B cell (primary cell): ENCODE data around the gene PTPRF. TPM values are rescaled to one million over a fixed set of nuclear protein-coding genes. Genes with fewer than 3 reads are reported as not detected.

ENCODE experiments used
- ATAC-seq: fragments of 200-7000 bp; cut with Tn5 transposase; one replicate; pipeline ENCODE4 v1.10.0; 2021; ENCODE audit warnings: low read depth, mild to moderate bottlenecking, moderate number of reproducible peaks, moderate library complexity
- CTCF ChIA-PET: fragments of 350-600 bp; sonication (Branson Sonifier 250); formaldehyde crosslinking; loops from one replicate; lab custom pipeline; 2021; ENCODE audit warnings: antibody characterized with exemption, inconsistent platforms; lab: Charles Lee
- POLR2A ChIA-PET: fragments of 350-600 bp; sonication (Branson Sonifier 250); formaldehyde crosslinking; loops from one replicate; lab custom pipeline; 2021; ENCODE audit warnings: antibody characterized with exemption; lab: Charles Lee
- DNase-seq: peaks from one replicate; pipeline ENCODE4 v3.0.0; 2013
- H2AFZ ChIP-seq: 2 replicates; pipeline ENCODE4 v1.6.1; 2012; ENCODE audit warnings: mild to moderate bottlenecking, low read depth, low read length; ENCODE audit not compliant: insufficient read depth, poor library complexity, severe bottlenecking
- H3K27ac ChIP-seq, 2 donors: 1 replicate in 1 of 2; 2 replicates in 1 of 2; pipeline ENCODE4 v1.5.1; 2012 to 2013; ENCODE audit warnings: low read length in 2 of 2, mild to moderate bottlenecking in 2 of 2, moderate library complexity in 1 of 2
- H3K27me3 ChIP-seq, 4 experiments: fragments of 200-600 bp in 1 of 4; sonication (generic) in 1 of 4; replicated peaks in 1 of 4; 1 replicate in 2 of 4; 2 replicates in 2 of 4; pipeline versions ENCODE4 v1.6.1 to v1.7.0; 2013 to 2016; ENCODE audit warnings: low read length in 3 of 4, mild to moderate bottlenecking in 2 of 4, mixed read lengths in 1 of 4, moderate library complexity in 1 of 4; ENCODE audit not compliant: insufficient read depth in 4 of 4, control insufficient read depth in 3 of 4; ENCODE audit errors: control extremely low read depth in 1 of 4
- H3K36me3 ChIP-seq, 2 experiments: replicated peaks in 1 of 2; 1 replicate in 1 of 2; 2 replicates in 1 of 2; pipeline versions ENCODE4 v1.6.1 to v1.7.1; 2013; ENCODE audit warnings: low read length in 1 of 2; ENCODE audit not compliant: insufficient read depth in 2 of 2, control insufficient read depth in 1 of 2; ENCODE audit errors: control extremely low read depth in 1 of 2, extremely low read depth in 1 of 2
- H3K4me1 ChIP-seq, 2 donors: fragments of 200-600 bp in 1 of 2; sonication (generic) in 1 of 2; 1 replicate in 1 of 2; 2 replicates in 1 of 2; pipeline versions ENCODE4 v1.5.1 to v1.6.1; 2013 to 2017; ENCODE audit warnings: low read length in 2 of 2; ENCODE audit not compliant: control insufficient read depth in 2 of 2, insufficient read depth in 2 of 2
- H3K4me2 ChIP-seq: replicated peaks from 2 replicates; pipeline ENCODE3; 2012; ENCODE audit warnings: mild to moderate bottlenecking, low read depth, low read length; ENCODE audit not compliant: poor library complexity, severe bottlenecking
- H3K4me3 ChIP-seq, 5 experiments: fragments of 200-600 bp in 1 of 5; sonication (generic) in 1 of 5; 1 replicate in 3 of 5; 2 replicates in 2 of 5; pipeline versions ENCODE4 v1.5.1 to v1.7.0; 2011 to 2016; ENCODE audit warnings: low read length in 4 of 5, mild to moderate bottlenecking in 4 of 5, low read depth in 2 of 5, control low read depth in 1 of 5, moderate library complexity in 1 of 5; ENCODE audit not compliant: insufficient read depth in 1 of 5; ENCODE audit errors: control extremely low read depth in 1 of 5, extremely low read depth in 1 of 5
- H3K79me2 ChIP-seq: fragments of 200-600 bp; sonication (generic); one replicate; pipeline ENCODE4 v1.6.0; 2016; ENCODE audit warnings: low read length; ENCODE audit not compliant: control insufficient read depth, insufficient read depth
- H3K9ac ChIP-seq: fragments of 200-600 bp; sonication (generic); 2 replicates; pipeline ENCODE4 v1.6.1; 2017; ENCODE audit warnings: mild to moderate bottlenecking, low read length, moderate library complexity
- H3K9me3 ChIP-seq, 3 donors: one replicate each; pipeline versions ENCODE4 v1.6.1 to v1.7.1; 2013; ENCODE audit warnings: low read length in 2 of 3; ENCODE audit not compliant: control insufficient read depth in 2 of 3, insufficient read depth in 1 of 3; ENCODE audit errors: control extremely low read depth in 1 of 3
- H4K20me1 ChIP-seq: 2 replicates; pipeline ENCODE4 v1.6.0; 2012; ENCODE audit warnings: mild to moderate bottlenecking, low read length; ENCODE audit not compliant: insufficient read depth, control insufficient read depth, poor library complexity, severe bottlenecking
- H3K27ac Mint-ChIP-seq: one replicate; pipeline ENCODE4 v1.8.0; 2021; ENCODE audit warnings: mixed read lengths
- H3K27me3 Mint-ChIP-seq: one replicate; pipeline ENCODE4 v1.8.0; 2021; ENCODE audit warnings: mixed read lengths
- H3K4me1 Mint-ChIP-seq: one replicate; pipeline ENCODE4 v1.8.0; 2021; ENCODE audit warnings: mixed read lengths
- H3K4me3 Mint-ChIP-seq: one replicate; pipeline ENCODE4 v1.8.0; 2021; ENCODE audit warnings: mixed read lengths
- H3K9me3 Mint-ChIP-seq: one replicate; pipeline ENCODE4 v1.8.0; 2022; ENCODE audit warnings: mixed read lengths; ENCODE audit not compliant: insufficient read depth
- CTCF ChIP-seq: fragments of 200-600 bp; IDR thresholded peaks from one replicate; pipeline ENCODE4 v1.8.0; 2022; ENCODE audit warnings: antibody characterized with exemption, mild to moderate bottlenecking
- EZH2 ChIP-seq: IDR thresholded peaks from 2 replicates; pipeline ENCODE4 v1.6.1; 2012; ENCODE audit warnings: borderline replicate concordance, low read depth, mild to moderate bottlenecking, moderate library complexity, low read length; ENCODE audit not compliant: insufficient read depth, poor library complexity, severe bottlenecking
- WGBS: methylation state at CpG from one replicate; pipeline ENCODE4 v1.1.5; 2013; ENCODE audit warnings: missing lambda C conversion rate; ENCODE audit not compliant: insufficient coverage; 5-methylcytosine and 5-hydroxymethylcytosine counted together
- intact Hi-C: fragments of 100-400 bp; cut with micrococcal nuclease; formaldehyde crosslinking; loops from one replicate; pipeline ENCODE4 v1.10.0; 2022
- polyA plus RNA-seq: library from polyadenylated mRNA; depleted of rRNA; stranded (reverse); fragments of >200 nt; gene quantifications from 2 replicates; pipeline ENCODE4 v1.2.3, GENCODE V29; 2012
- total RNA-seq, 2 donors: library from RNA; stranded (reverse); fragments of 120-200 nt in 1 of 2; gene quantifications; 1 replicate in 1 of 2; 2 replicates in 1 of 2; pipeline versions ENCODE4 v1.2.3 to v1.2.4, GENCODE V29; 2013 to 2022

The PTPRF gene
- total and polyA plus RNA-seq, 2 donors (not counting 1 experiment from before 2014, with no cell fraction given): 0.07 to 0.13 TPM

- no peak overlapping the region for H3K27ac ChIP-seq
- no peaks in the 10 kb centered on the region for H3K36me3 ChIP-seq
- Mint-ChIP-seq H3K4me1 (peaks cover 5% of the 10 kb centered on the region), H3K27ac (no peak overlapping the region), H3K4me3 (no peak overlapping the region), H3K9me3 (no peaks in the 10 kb centered on the region), H3K27me3 (peaks cover 28% of the 10 kb centered on the region)
- H3K9ac ChIP-seq: no peak overlapping the region
- intact Hi-C loops: no loop called here
- H3K27me3 ChIP-seq: peaks cover 0 to 21% (median 1%) of the 10 kb centered on the region in 4 experiments
- no peak overlapping the region for H3K4me3 ChIP-seq
- ATAC-seq: no peak
- H3K79me2 ChIP-seq: no peaks in the 10 kb centered on the region
- H3K9me3 ChIP-seq: no peaks in the 10 kb centered on the region
- TF ChIP-seq CTCF (no peak), EZH2 (no peak)
- peaks cover 4 to 12% of the 10 kb centered on the region in 2 donors for H3K4me1 ChIP-seq
- CTCF ChIA-PET: no interaction called here
- DNase-seq: no peak
- POLR2A ChIA-PET: no interaction called here
- WGBS: 89% methylated on average over 17 of the region's 19 CpGs
- no peak overlapping the region for H2AFZ ChIP-seq
- H3K4me2 ChIP-seq: no peak overlapping the region
- no peaks in the 10 kb centered on the region for H4K20me1 ChIP-seq
Observed at GRCh38 chr1:43563876-43564539, 33.3 kb downstream of the PTPRF start.

DNA sequence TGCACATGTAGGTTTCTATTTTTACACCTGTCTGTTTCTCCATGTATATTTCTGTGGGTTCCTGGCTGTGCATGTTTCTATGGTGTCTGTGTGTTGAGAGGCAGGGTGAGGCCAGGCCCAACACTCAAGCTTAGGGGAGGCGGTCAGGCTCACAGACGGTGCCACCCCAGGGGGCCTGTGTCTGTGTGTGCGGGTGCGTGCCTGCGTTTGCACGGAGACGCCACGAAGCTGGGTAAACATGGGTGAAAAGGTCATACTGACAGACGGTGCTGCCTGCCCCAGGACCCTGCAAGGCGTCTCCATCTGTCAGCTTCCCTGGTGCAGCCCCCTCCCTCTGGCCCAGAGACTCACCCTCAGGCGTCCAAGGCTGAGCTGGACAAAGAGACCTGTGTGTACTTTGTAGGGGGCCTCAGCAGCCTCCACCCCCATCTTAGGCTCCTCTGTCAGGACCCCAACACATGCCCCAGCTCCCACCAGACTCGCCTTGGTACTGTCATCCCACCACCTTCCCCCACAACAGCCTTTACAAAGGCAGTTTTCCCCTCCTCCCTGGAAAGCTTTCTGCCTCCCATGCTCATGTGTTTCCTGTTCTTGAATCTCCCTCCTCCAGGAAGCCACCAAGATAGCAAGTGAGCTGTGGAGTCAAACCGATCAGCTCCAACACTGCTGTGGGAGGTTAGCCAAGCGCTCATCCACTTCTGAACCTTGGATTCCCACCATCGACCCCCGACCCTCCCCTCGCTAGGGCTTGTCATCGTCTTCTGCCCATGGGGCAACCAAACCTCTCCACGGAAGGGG, 34.1 kb downstream of the PTPRF start:
- Histone ChIP-seq H3K4me2 (peak overlapping the region; percentile 79), H3K9me3 (no peaks in the 10 kb centered on the region), H3K79me2 (no peaks in the 10 kb centered on the region), H3K9ac (no peak overlapping the region), H3K4me1 (peaks cover 4 to 15% of the 10 kb centered on the region in 2 donors), H4K20me1 (no peaks in the 10 kb centered on the region), H3K36me3 (no peaks in the 10 kb centered on the region), H3K27me3 (peaks cover 0 to 20% (median 1%) of the 10 kb centered on the region in 4 experiments), H3K4me3 (no peak overlapping the region), H3K27ac (no peak overlapping the region), H2AFZ (no peak overlapping the region)
- Mint-ChIP-seq H3K4me3 (peak overlapping the region; percentile 29), H3K4me1 (peaks cover 5% of the 10 kb centered on the region), H3K27me3 (peaks cover 28% of the 10 kb centered on the region), H3K9me3 (no peaks in the 10 kb centered on the region), H3K27ac (no peak overlapping the region)
- intact Hi-C loops: no loop called here
- no peak for ATAC-seq
- CTCF ChIA-PET: no interaction called here
- WGBS: 86% methylated on average over 19 of the region's 19 CpGs
- TF ChIP-seq EZH2: no peak
- TF ChIP-seq CTCF: no peak
- DNase-seq: no peak
- POLR2A ChIA-PET: no interaction called here
